ENCODE measurements around the gene TUBB1.
"Not testable (repeated sequence)": the region's sequence is repeated elsewhere in the genome, so short reads cannot be mapped to it uniquely, and the experiment has no call there.

TUBB1 gene

GRCh38 chr20:59006864-59007664 is 12.2 kb upstream of the TUBB1 start, which contains the start of gene CTSZ:
TSS of gene CTSZ (minus strand) at chr20:59007254. CDS start at chr20:59007128, 126 bp downstream.
- peak; percentile 44 to 50 for DNase-seq

GRCh38 chr20:59007665-59008511 is 11.3 kb upstream of the TUBB1 start:
- DNase-seq = peak; percentile 85 to 89

GRCh38 chr20:59008715-59009336 is 10.4 kb upstream of the TUBB1 start:
- DNase-seq = no peak

GRCh38 chr20:59010321-59010994 is 8.8 kb upstream of the TUBB1 start:
- no peak for DNase-seq

- no peak for DNase-seq
These were observed 8.0 kb upstream of the TUBB1 start for GRCh38 chr20:59010995-59011873.

GRCh38 chr20:59011874-59012157 is 7.4 kb upstream of the TUBB1 start:
- not testable (repeated sequence) for DNase-seq

- DNase-seq = no peak
These were observed 5.9 kb upstream of the TUBB1 start for GRCh38 chr20:59013031-59013951.

GRCh38 chr20:59013959-59014608 is 5.1 kb upstream of the TUBB1 start:
- no peak for DNase-seq

GRCh38 chr20:59014680-59015389 is 4.4 kb upstream of the TUBB1 start:
- no peak for DNase-seq

GRCh38 chr20:59015411-59015810 is 3.8 kb upstream of the TUBB1 start:
- no peak for DNase-seq

GRCh38 chr20:59015812-59016711 is 3.2 kb upstream of the TUBB1 start:
- DNase-seq = no peak

GRCh38 chr20:59016795-59017492 is 2.3 kb upstream of the TUBB1 start:
- no peak for DNase-seq

- no peak for DNase-seq
These were observed 1.6 kb upstream of the TUBB1 start for GRCh38 chr20:59017493-59018231.

GRCh38 chr20:59018817-59019216 is 412 bp upstream of the TUBB1 start:
- DNase-seq = no peak

GRCh38 chr20:59020938-59021551 is 1.8 kb downstream of the TUBB1 start:
- DNase-seq = no peak

GRCh38 chr20:59022754-59023153 is 3.5 kb downstream of the TUBB1 start:
- DNase-seq = no peak

- DNase-seq = no peak
These were observed 4.4 kb downstream of the TUBB1 start for GRCh38 chr20:59023616-59024015.

Data from Kasumi-1 (cell line).